GM18870 (cell line): ENCODE measurements around the gene STRADA.
"Not testable (repeated sequence)": the region's sequence is repeated elsewhere in the genome, so short reads cannot be mapped to it uniquely, and the experiment has no call there.

ENCODE experiments used
- ATAC-seq: cut with Tn5 transposase; IDR thresholded peaks from one replicate; pipeline ENCODE4 v1.9.1; 2021; ENCODE audit warnings: moderate library complexity; ENCODE audit not compliant: unreplicated experiment

The STRADA gene

DNA sequence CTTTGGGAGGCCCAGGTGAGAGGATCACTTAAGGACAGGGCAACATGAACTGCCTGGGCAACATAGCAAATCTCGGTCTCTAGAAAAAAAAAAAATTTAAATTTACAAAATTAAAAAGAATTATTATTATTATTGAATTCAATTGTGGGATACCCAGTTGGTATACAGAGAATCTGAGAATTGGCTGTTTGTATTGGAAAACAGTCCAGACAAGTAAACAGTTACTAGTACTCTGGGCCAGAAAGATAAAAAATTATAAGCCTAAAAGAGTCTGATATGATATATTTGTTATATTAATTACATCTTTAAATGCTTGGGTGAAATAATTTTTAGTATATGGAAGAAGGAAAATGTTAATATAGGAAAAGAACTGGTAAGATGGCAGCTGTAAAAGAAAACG lies 16.8 kb upstream of the STRADA start:
- ATAC-seq, result no peak

DNA sequence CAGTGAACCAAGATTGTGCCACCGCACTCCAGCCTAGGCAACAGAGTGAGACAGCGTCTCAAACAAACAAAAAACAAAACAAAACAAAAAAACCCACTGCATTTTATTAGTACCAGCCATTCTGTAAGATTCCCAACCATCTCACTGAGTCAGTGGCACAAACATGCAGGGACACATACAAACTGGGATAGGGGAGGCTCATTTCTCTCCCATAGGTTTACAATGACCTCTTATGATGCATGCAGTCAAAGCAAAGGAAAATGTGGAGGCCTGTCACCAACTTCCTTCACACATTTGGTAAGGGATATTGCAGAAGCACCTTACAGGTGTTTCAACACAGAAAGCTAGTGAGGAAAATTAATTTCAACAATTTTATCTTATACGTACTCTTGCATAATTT lies 12.4 kb upstream of the STRADA start:
- no peak for ATAC-seq

DNA sequence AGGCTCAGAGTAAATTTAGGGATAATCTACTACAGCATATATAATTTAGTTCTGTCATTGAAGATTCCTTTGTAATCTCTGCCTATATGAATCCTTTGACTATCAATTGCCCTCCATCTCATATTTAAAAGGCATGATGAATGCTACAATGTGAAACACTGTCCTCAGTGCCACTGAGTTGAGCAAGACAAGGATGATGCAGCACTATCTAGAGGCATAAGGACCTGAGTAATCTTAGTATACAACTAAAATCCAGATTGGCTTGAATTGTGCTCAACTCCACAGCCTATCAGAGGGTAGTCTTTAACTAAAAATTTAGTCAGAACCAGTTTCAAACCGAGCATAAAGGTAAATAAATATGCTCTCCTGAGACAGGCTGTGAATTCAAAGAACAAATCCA lies 11.6 kb upstream of the STRADA start:
- no peak for ATAC-seq

DNA sequence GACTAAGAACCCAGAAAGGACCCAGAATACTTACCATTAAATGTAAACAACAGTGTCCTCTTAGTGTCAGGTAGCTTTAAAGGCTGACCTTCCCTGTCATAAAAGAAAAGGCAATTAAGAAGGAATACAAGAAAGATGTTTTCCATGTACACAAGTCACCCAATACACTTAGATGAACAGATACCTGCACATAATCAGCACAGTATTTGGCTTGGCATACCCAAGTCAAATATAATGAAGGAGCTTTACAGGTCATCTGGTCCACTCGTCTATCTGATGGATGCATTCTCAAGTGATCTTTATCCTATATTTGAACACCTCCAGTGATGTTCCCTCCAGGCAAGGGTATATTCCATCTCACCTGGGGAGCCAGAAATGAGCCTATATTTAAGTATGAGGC lies 11.1 kb upstream of the STRADA start:
- ATAC-seq, result no peak

DNA sequence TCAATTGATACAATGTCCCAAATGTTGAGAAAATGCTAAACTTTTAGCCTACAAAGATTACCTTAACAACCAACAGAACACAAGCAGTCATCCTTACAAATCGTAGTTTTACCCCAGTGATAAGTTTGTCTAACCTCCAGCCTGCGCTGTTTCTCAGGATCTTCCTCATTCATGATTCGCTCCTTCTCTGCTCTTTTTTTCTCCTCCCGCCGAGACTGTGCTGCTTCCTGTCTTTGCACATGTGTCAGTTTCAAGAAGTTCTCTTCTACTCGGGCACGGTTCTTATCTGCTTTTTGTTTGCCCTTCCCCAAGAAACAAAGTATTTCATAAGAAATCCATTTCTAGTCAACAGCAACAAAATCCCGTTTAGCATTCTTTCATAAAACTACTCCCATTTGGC lies 10.2 kb upstream of the STRADA start:
- no peak for ATAC-seq

DNA sequence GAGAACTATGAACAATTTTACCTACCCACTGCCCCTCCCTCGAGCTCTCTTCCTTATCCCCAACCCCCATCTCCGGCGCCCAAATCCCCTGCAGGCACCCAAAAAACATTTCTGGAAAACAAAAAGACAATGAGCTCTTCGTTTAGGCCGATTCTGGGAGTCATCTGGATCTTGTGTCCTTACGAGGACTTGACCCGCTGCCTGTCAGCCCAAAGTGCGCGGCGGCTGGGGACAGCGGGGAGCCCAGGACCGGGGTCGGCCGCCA lies 524 bp downstream of the STRADA start:
- ATAC-seq, result peak; percentile 5

DNA sequence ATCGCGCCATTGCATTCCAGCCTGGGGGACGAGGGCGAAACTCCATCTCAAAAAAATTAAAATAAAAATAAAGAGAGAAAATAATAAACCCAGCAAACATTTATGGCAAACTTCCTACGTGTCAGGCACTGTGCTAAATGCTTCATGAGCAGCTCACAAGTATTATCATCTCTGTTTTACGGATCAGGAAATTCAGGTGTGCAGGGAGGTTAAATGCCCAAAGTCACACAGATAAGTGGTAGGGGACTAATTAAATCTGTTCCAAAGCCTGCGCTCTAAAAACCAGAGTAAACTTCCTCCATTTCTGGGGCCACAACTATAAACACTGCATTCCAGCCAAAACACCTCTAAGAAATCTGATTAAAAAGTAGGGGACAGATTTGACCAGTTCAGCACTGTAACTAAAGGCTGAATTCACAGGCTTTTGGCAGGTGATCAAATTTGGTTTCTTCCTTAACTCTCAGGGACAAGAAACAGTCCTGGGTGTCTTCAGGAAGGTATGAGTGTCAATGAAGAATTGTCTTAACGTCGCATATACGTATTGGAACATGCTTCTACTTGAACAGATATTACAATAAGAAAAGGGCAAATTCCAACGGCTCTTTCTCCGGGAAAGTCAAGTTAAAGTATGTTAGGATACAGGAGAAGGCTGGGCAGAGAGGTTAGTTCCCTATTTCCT lies 996 bp downstream of the STRADA start:
- no peak for ATAC-seq

DNA sequence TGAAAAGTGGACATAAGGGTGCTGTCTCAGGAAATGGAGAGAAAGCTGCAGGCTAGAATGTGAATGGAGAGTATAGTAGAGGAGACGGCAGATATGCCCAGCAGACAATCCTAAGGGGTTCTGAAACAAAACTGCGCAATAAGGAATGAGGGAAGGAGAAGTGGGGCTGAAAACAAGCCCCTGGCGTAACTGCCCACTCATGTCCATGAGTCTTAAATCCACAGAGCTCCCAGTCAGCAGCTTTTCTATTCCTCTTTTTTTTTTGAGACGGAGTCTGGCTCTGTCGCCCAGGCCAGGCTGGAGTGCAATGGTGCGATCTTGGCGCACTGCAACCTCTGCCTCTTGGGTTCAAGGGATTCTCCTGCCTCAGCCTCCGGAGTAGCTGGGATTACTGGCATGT lies 5.9 kb downstream of the STRADA start:
- no peak for ATAC-seq

DNA sequence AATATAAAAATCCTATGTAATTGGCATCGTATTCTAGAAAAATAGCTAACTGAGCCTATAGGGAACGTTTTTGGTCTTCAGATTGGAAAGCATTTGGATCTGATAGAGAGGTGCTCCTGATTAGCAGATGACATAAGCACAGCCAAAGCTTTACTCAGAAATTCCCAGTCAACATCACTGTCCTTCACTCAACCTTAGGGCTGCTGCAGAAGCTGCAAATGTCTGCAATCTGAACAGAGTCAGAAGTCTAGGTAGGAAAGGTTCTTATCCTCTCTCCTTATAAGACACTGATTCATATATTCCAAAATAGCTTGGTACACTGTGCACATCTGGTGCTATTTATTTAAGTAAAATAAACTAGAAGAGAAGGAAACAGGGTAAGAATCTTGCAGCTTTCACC lies 19.2 kb downstream of the STRADA start:
- no peak for ATAC-seq

DNA sequence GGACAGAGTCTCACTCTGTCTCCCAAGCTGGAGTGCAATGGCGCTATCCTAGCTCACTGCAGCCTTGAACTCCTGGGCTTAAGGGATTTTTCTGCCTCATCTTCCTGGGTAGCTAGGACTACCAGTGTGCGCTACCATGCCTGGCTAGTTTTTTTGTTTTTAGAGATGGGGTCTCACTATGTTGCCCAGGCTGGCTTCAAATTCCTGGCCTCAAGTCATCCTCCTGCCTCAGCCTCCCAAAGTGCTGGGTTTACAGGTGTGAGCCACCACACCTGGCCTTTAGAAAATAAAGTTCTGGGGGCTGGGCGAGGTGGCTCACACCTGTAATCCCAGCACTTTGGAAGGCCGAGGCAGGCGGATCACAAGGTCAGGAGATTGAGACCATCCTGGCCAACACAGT lies 21.4 kb downstream of the STRADA start:
- ATAC-seq, result not testable (repeated sequence)

DNA sequence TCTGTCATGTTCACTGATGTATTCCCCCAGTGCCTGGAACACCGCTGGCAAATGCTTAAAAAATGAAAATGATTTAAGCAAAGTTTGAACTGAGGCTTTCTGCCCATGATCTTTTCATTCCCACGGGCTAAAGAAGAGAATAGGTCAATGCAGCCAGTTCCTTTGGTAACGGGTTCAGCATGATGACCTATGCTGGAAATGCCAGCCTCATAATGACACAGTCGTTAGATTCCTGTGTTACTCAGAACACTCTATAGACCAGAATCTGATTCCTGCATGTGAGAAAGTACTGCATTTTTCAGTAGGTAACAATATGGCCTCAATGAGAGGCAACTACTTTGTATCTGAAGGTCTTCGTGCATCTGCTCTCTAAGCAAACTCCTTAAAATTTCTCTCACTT lies 22.6 kb downstream of the STRADA start:
- ATAC-seq, result no peak

DNA sequence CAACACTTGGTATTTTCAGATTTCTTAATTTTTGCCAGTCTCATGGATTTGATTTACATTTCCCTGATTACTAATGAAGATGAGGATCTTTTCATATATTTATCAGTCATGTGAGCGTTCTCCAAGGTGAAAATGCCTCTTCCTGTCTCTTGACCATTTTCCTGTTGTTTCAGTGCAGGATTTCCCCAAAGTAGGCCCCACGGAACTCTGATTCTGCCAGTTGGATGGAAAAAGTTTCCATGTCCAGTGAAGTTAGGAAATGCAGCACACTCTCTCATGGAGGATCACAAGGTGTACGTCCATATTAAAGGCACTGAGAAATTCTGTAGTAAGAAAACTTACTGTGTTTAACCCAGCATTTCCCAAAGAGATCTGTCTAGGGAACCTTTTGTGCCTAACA lies 25.2 kb downstream of the STRADA start:
- ATAC-seq, result no peak

DNA sequence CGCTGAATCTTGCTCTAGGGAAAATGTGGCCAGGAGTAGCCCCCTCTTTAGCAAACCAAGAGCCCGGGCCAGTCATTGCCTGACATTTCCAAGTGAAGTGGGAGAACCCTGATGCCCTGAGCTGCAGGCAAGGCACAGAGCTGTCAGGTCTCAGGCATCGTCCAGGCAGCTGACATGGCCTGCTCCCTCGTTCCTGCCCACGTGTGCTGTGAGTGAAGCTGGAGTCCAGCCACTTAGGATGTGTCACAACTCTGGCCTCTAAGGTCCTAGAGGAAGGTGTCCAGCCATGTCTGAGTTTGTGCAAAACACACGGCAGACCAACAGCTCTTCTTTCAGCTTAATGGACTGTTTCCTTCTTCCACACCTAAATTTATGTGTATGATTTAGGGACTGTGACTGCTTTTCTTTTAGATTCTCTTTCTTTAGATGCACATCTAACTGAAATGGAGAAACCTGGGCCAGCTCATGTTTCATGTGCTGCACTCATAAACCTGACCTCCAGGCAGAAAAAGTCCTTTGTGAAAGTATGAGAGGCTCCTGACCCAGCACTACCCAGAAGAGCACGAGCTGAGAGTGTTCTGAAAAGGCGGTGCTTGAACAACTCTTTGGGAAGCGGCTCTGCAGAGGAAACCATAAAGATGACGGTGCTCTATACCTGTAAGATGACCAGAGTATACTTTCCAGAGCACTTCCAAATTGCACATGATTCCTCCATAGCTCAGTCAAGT lies 26.9 kb downstream of the STRADA start:
- ATAC-seq, result no peak

DNA sequence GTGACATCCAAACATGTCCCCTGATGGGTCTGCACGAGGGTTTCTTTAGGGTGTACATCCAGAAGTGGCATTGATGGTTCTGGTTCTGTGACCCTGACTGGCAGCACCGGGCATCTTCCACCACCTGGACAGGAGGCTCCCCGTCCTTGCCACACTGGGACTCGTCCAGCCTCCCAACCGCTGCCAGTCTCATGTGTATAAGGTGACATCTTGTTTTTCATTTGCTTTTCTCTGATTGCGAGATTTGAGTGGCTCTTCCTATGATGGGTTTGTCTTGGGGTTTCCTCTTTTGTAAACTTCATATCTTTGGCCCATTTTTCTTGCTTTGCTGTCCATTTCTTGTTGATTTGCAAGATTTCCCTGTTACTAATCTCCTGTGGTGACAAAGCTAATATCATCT lies 32.5 kb downstream of the STRADA start:
- no peak for ATAC-seq

DNA sequence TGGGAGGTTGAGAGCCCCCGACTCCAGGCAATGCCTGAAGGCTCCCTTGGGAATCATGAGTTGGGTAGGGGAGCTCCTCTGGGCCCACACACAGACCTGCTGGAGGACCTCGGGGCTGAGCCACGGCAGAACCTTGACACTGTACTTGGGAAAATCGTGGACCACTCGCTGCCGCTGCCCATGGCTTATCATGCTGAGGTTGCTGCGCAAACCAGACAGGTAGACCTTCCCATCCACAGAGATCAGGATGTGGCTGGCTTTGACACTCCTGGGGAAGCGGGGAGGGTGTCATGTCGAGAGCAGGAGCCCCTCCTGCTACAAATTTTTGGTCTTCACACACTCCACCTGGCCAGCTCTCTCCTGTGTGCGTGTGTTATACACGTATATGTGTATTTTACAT lies 34.4 kb downstream of the STRADA start:
- no peak for ATAC-seq

DNA sequence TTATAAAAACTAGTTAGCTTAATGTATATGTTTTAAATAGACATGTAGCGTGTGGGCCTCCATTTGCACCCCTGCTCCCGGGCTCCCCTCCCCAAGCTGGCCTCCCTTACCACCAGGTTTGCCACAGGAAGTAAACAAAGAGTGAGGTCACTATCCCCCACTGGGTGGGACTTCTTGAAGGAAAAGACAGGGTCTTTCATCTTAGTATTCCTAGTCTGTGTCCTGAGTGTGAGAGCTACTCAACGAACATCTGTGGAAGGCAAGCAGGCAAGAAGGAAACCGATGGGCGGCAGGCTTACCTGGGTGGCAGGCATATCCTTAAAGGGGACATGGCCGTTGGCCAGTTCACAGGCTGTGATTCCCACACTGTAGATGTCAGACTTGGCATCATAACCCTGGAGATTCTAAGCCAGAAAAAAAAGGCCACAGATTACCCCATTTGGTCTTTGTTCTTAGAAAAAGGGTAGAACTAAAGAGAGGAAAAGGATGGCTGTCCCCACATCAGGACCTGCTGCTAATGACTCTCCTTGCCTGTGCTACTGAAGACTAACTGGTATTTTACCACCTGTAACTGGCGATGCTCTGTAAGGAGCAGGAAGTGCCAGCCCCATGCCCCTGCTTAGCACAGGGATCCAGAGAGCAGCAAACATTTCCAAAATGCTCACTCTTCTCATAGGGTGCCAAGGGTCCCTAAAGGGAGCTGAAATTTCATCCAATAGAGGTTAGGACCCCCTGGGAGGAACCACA lies 35.1 kb downstream of the STRADA start:
- no peak for ATAC-seq

DNA sequence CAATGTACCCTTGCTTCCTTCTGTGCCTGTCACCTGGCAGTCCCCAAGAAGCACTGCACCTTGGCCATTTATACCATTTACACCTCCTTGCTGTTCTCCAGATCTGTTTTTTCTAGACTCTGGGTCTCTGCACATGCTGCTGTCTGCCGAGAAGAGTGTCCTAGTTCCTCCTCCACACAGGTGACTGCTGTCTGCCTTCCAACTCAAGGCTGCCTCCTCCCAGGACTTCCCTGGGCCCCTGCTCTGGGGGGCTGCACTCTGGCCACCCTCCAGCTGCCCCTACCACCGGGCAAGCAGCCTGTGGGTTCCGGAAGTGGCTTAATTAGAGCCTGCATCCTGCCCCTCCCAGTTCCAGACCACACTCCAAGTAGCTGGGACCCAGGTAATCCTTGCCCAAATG lies 35.9 kb downstream of the STRADA start:
- ATAC-seq, result no peak

DNA sequence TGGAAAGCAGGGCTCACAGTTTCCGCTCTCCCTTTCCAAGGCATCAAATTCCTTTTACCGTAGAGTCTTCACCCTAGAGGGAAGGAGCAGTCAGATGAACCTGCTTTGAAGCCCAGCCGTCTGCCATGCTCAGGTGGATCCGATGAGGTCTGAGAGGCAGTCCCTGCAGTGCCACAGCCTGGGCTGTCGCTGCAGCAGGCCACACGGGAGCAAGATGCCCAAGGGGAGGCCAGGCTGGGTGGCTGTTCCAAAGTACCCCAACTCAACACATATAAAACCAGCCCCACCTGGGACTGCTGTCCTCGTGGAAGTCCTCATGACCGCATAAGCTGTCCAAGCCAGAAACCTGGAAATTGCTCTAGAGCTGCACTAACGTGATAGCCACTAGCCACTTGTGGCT lies 36.8 kb downstream of the STRADA start:
- no peak for ATAC-seq

DNA sequence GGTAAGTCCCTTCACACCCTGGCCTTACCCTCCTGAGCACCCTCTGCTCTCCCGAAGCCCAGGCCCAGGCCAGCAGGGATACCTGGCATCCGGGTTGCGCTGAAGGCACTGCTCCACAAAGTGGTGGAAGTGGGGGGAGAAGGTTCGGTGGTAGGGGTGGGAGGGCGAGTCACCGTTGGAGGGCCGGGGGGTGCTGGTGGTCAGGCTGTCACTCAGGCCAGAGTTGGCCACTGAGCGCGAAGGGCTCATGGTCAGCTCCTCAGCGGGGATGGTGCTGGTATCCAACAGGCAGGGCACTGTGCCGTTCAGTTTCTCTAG lies 37.4 kb downstream of the STRADA start:
- ATAC-seq, result no peak

DNA sequence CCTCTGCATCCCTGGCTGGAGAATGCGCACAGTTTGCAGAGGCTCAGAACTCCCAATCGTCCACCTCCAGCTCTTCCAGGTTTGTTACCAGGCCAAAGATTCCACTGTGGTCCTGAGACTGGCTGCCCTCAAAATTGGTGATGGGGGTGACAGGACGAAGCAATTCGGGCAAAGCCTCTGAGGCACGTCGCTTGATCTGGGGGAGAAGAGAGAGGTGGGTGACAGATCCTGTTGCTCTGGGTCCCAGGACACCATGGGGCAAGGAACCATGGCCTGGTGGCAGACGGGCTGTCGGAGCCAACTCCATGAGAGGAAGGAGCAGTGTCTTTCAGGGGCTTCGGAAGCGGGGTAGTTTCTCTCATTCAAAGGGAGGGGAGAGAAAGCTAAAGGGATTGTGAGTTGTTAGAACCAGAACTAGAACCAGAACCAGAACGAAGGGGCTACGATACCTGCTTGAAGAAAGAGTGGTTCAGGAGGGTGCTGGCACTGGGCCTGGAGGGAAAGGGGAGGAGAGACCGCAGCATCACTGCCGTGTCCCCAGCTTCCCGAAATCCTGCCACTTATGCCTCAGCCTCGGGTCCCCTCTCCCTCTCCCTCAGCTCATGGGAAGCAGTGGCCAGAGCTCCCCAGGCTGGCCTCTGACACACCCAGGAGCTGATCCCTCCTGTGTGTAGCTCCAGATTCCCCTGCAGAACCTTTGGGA lies 37.9 kb downstream of the STRADA start:
- no peak for ATAC-seq

DNA sequence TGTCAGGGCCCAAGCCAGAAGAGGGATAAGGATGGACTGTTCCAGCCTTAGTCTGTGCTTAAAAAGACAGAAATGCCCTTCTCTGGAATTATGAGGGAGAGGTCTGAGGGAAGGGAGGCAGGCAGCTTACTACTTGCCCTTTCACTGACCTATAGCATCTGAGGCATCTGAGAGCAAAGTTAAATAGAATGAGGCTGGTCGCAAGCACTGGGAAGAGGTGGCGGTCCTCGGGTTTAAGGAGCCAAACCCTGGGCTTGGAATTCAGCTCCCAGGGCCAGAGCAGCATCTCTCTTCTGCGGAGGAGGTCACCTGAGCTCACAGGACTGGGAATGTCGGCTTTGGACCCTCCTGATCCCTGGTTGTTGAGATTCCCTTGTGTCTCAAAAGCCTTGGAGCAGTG lies 38.6 kb downstream of the STRADA start:
- no peak for ATAC-seq

DNA sequence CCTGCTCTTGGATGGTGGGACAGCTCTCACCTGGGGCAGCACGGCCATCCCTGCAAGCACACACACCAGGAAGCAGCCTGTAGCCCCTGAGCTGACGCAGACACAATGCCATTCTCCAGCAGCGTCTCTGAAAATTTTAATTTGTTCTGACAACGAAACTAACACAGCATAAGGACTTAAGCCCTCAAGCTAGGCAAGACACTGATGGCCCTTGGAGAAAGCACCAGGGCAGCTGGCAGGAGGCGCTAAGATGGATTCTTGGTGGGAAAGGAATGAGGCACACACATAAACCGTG lies 38.9 kb downstream of the STRADA start:
- no peak for ATAC-seq
